Tibial nerve (tissue), 4 donors: ENCODE measurements around the gene RPS25. TPM values are rescaled to one million over a fixed set of nuclear protein-coding genes. Genes with fewer than 3 reads are reported as not detected.

ENCODE experiments used
- DNase-seq, 2 donors: peaks; one replicate each; pipeline ENCODE4 v3.0.0-alpha.2; 2019; ENCODE audit warnings: low spot score in 2 of 2
- H3K27ac ChIP-seq, 4 donors: fragments of 200-600 bp; sonication (generic) in 3 of 4; one replicate each; pipeline ENCODE4 v1.5.1; 2017 to 2019; ENCODE audit warnings: mild to moderate bottlenecking in 1 of 4
- H3K27me3 ChIP-seq, 2 donors: fragments of 200-600 bp; sonication (generic) in 1 of 2; one replicate each; pipeline versions ENCODE4 v1.5.1 to v1.6.0; 2017 to 2019
- H3K36me3 ChIP-seq, 3 donors: fragments of 200-600 bp; sonication (generic); one replicate each; pipeline ENCODE4 v1.5.1; 2018 to 2019
- H3K4me1 ChIP-seq, 4 donors: fragments of 200-600 bp; sonication (generic) in 3 of 4; one replicate each; pipeline ENCODE4 v1.5.1; 2017 to 2019
- H3K4me3 ChIP-seq, 4 donors: fragments of 200-600 bp; sonication (generic) in 3 of 4; one replicate each; pipeline ENCODE4 v1.5.1; 2017 to 2019; ENCODE audit warnings: mild to moderate bottlenecking in 1 of 4, moderate library complexity in 1 of 4
- H3K9me3 ChIP-seq, 4 donors: fragments of 200-600 bp; sonication (generic) in 3 of 4; one replicate each; pipeline ENCODE4 v1.5.1; 2017 to 2019
- CTCF ChIP-seq, 5 experiments: fragments of 200-600 bp in 3 of 5; fragments of 450-650 bp in 2 of 5; sonication (generic) in 3 of 5; IDR thresholded peaks; one replicate each; pipeline ENCODE4 v1.5.1; 2016 to 2019; ENCODE audit warnings: antibody characterized with exemption in 5 of 5, mild to moderate bottlenecking in 3 of 5, moderate library complexity in 2 of 5
- EP300 ChIP-seq, 2 donors: sonication (generic); formaldehyde crosslinking; IDR thresholded peaks; one replicate each; pipeline ENCODE4 v1.6.1; 2017; ENCODE audit warnings: antibody characterized with exemption in 2 of 2, mild to moderate bottlenecking in 1 of 2
- POLR2A ChIP-seq, 2 donors: fragments of 450-650 bp; IDR thresholded peaks; one replicate each; pipeline ENCODE4 v1.6.1; 2017; ENCODE audit warnings: antibody characterized with exemption in 2 of 2, mild to moderate bottlenecking in 2 of 2, moderate library complexity in 2 of 2
- WGBS, 2 donors: methylation state at CpG; one replicate each; pipeline ENCODE4 v1.1.5; 2018; 5-methylcytosine and 5-hydroxymethylcytosine counted together
- total RNA-seq, 4 donors: library from RNA; depleted of rRNA; stranded (reverse); fragments of >200 nt; gene quantifications; one replicate each; pipeline ENCODE4 v1.1.0, GENCODE V29; 2016

Gene RPS25
- total RNA-seq, 4 donors from 2014 or later, result 1,034 to 1,871 (median 1,524) TPM

DNA sequence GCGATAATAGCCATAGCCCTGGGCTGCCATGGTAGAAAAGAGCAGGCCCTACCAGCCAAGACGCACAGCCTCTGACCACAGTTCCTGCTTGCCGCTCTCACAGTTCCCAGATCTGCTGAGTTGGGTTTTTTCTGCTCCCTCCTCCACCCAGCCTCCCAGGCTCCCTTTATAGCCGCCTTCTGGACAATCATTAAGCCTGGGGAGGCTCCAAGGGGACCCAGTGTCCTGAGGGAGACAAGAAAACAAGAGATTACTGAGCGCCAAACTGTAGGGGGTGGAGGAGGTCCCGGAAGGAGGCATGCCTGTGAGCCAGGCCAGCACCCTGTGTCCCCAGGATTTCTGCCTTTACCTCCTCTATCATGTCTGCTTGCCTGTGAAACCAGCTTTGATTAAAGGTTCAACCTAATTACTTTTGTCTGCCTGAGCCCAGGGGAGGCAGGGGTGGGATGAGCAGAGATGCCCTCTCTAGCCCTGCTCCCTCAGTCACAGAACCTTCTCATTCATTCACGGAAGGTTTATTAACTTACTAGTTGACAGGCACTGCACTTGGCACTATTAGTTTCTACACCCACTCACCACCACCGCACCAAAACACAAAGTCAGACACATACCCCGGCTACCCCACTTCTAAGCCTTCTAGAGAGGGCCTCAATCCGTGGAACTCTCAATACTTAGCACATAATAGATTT, 11.3 kb upstream of the RPS25 start:
- Histone ChIP-seq H3K27ac (peak overlapping the region; percentile 89 to 96 (median 94)), H3K9me3 (no peaks in the 10 kb centered on the region), H3K4me3 (peak overlapping the region; percentile 85 to 92 (median 86)), H3K4me1 (peaks cover 0 to 55% (median 17%) of the 10 kb centered on the region in 4 donors), H3K27me3 (no peaks in the 10 kb centered on the region), H3K36me3 (peaks cover 0 to 28% (median 0%) of the 10 kb centered on the region in 3 donors)
- 39 to 51% methylated on average over 10 of the region's 10 CpGs for WGBS, 2 donors
- TF ChIP-seq POLR2A (IDR thresholded peaks at IDR 0.05) (no peak), CTCF (IDR thresholded peaks at IDR 0.05) (no peak), EP300 (IDR thresholded peaks at IDR 0.05) (peak in 1 of 2 donors; percentile 50)
- peak in 1 of 2 donors; percentile 9 for DNase-seq

DNA sequence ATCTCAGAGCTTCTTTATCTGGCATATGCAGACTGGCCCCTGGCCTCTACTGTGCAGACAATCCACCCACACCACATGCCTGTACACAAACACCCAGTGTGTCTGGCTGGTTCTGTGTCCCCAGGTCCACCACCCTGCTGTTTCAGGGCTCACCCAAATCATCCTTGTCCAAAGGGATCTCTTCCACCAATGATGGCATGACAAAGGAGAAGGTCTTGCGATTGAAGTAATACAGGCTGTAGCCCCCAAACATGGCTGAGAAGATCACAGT, 10.9 kb upstream of the RPS25 start:
- DNase-seq, result no peak
- Histone ChIP-seq H3K9me3 (no peaks in the 10 kb centered on the region), H3K4me3 (peak overlapping the region in 2 of 4 donors; percentile 19 to 85), H3K27ac (peak overlapping the region in 3 of 4 donors; percentile 89 to 96 (median 94)), H3K36me3 (peaks cover 0 to 33% (median 0%) of the 10 kb centered on the region in 3 donors), H3K4me1 (peaks cover 0 to 57% (median 17%) of the 10 kb centered on the region in 4 donors), H3K27me3 (no peaks in the 10 kb centered on the region)
- TF ChIP-seq CTCF (IDR thresholded peaks at IDR 0.05) (no peak), POLR2A (IDR thresholded peaks at IDR 0.05) (no peak), EP300 (IDR thresholded peaks at IDR 0.05) (no peak)
- WGBS, 2 donors, result 94 to 100% methylated on average over 1 of the region's 1 CpG

DNA sequence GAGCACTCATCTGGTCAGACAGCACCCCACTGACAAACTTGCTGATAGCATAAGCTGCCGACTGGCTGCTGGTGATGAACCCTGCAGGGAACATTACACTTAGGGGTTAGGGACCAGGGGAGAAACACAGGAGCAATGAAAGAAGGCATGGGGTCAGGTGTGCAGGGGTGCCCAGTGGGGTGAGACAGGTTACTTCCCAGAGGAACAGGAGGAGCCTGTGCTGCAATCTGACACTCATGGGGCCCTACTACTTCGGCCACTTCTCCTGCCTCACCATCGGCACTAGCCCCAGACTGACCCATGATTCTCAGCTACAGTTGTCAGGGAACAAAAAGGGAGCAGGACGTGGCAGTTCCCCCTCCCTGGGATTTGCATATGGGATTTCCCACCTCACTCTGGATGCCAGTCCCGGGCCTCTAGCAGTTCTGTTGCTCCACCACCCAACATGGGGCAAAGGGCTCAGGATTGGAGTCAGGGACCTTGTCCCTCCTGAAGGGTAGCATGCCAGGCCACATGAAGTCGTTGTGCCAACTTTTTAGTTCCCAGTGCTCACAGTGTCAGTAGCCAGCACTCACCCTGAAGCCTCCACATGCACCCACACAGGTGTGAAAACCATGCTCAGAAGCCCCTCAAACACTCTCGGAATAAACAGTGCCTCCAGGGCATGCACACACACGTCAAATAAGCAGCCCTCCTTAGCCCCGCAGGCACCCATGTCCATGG, 10.4 kb upstream of the RPS25 start:
- no peaks in the 10 kb centered on the region for H3K9me3 ChIP-seq
- DNase-seq, result no peak
- TF ChIP-seq POLR2A (IDR thresholded peaks at IDR 0.05) (no peak), EP300 (IDR thresholded peaks at IDR 0.05) (no peak), CTCF (IDR thresholded peaks at IDR 0.05) (no peak)
- peak overlapping the region in 3 of 4 donors; percentile 89 to 96 (median 94) for H3K27ac ChIP-seq
- H3K36me3 ChIP-seq, result peaks cover 0 to 37% (median 0%) of the 10 kb centered on the region in 3 donors
- H3K27me3 ChIP-seq, result no peaks in the 10 kb centered on the region
- WGBS, 2 donors, result 60 to 61% methylated on average over 8 to 9 of the region's 9 CpGs
- H3K4me3 ChIP-seq, result peak overlapping the region in 2 of 4 donors; percentile 19 to 85
- H3K4me1 ChIP-seq, result peaks cover 0 to 57% (median 19%) of the 10 kb centered on the region in 4 donors

- TF ChIP-seq EP300 (IDR thresholded peaks at IDR 0.05) (no peak), POLR2A (IDR thresholded peaks at IDR 0.05) (no peak), CTCF (IDR thresholded peaks at IDR 0.05) (no peak)
- WGBS, 2 donors, result 90 to 93% methylated on average over 9 of the region's 9 CpGs
- no peak for DNase-seq
- H3K27me3 ChIP-seq, result no peaks in the 10 kb centered on the region
- H3K9me3 ChIP-seq, result no peaks in the 10 kb centered on the region
- H3K4me3 ChIP-seq, result peak overlapping the region in 1 of 4 donors; percentile 1
- peaks cover 0 to 45% (median 0%) of the 10 kb centered on the region in 3 donors for H3K36me3 ChIP-seq
- peaks cover 0 to 57% (median 21%) of the 10 kb centered on the region in 4 donors for H3K4me1 ChIP-seq
- H3K27ac ChIP-seq, result peak overlapping the region in 3 of 4 donors; percentile 89 to 96 (median 94)
Observed at GRCh38 chr11:119027561-119028345, 9.6 kb upstream of the RPS25 start.
